ENCODE results near the gene HHIPL1. TPM values are rescaled to one million over a fixed set of nuclear protein-coding genes. Genes with fewer than 3 reads are reported as not detected.

HHIPL1 gene
- total and polyA plus RNA-seq, 2 donors (not counting 3 experiments of a cell fraction or from before 2014, with no cell fraction given) = 1.3 to 2.1 TPM

DNA sequence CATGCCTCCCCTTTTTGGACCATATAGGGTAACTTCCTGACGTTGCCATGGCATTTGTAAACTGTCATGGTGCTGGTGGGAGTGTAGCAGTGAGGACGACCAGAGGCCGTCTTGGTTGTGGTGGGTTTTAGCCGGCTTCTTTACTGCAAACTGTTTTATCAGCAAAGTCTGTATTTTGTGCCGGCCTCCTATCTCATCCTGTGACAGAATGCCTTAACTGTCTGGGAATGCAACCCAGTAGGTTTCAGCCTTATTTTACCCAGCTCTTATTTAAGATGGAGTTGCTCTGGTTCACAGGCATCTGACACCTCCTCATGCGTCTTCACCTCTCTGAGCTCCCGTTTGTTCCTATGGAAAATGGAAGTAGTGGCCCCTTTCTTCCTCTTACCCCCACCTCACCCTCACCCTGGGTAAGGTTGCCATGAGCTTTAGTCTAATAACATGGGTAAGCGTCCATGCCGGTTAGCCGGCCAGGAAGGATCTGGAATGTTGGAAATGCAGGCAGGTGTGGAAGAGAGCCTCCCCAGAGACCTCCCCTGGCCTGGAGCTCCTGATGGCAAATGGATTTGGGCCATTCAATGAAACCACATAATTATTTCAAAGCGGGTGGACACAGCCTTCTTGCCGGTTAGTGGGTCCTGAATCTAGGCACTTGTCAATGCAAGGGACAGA lies 18.6 kb downstream of the HHIPL1 start:
- FAIRE-seq = no peak
- H2AFZ ChIP-seq (ENCODE audit: low read depth, low read length) = no peak overlapping the region
- dilution Hi-C loops (cut with MboI; ENCODE audit: extremely low pct_ligation_motif_present, low sequenced_read_pairs) = no loop called here
- no peak for DNase-seq (ENCODE audit: low read depth, low spot score)
- H3K9me3 ChIP-seq (replicated peaks; ENCODE audit: control insufficient read depth, insufficient read depth, low read length) = no peaks in the 10 kb centered on the region
- TF ChIP-seq, protein P1, sequence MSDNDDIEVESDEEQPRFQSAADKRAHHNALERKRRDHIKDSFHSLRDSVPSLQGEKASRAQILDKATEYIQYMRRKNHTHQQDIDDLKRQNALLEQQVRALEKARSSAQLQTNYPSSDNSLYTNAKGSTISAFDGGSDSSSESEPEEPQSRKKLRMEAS (IDR thresholded peaks at IDR 0.05; ENCODE audit: insufficient read depth, insufficient read length) = no peak
- TF ChIP-seq, protein P2, sequence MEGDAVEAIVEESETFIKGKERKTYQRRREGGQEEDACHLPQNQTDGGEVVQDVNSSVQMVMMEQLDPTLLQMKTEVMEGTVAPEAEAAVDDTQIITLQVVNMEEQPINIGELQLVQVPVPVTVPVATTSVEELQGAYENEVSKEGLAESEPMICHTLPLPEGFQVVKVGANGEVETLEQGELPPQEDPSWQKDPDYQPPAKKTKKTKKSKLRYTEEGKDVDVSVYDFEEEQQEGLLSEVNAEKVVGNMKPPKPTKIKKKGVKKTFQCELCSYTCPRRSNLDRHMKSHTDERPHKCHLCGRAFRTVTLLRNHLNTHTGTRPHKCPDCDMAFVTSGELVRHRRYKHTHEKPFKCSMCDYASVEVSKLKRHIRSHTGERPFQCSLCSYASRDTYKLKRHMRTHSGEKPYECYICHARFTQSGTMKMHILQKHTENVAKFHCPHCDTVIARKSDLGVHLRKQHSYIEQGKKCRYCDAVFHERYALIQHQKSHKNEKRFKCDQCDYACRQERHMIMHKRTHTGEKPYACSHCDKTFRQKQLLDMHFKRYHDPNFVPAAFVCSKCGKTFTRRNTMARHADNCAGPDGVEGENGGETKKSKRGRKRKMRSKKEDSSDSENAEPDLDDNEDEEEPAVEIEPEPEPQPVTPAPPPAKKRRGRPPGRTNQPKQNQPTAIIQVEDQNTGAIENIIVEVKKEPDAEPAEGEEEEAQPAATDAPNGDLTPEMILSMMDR (IDR thresholded peaks at IDR 0.05; ENCODE audit: extremely low read depth in 1 of 2, insufficient read depth in 1 of 2, low read depth in 1 of 2, low read length in 2 of 2) = no peak
- TF ChIP-seq POLR2AphosphoS5 (IDR thresholded peaks at IDR 0.05; ENCODE audit: insufficient read depth, low read depth, low read length) (no peak), POLR2A (IDR thresholded peaks at IDR 0.05; ENCODE audit: low read depth, low read length) (no peak), GATA2 (IDR thresholded peaks at IDR 0.05; ENCODE audit: insufficient read depth, insufficient read length, low read depth, low read length) (no peak), EZH2 (IDR thresholded peaks at IDR 0.05; ENCODE audit: borderline replicate concordance, low read depth, low read length, severe bottlenecking) (no peak), JUN (IDR thresholded peaks at IDR 0.05; ENCODE audit: borderline replicate concordance, insufficient read depth, insufficient read length, low read depth) (no peak), MYC (IDR thresholded peaks at IDR 0.05; ENCODE audit: low read depth, low read length) (no peak), FOS (IDR thresholded peaks at IDR 0.05; ENCODE audit: borderline replicate concordance, insufficient read depth, low read length) (no peak)
- H3K79me2 ChIP-seq (ENCODE audit: control insufficient read depth, insufficient read depth, low read length) = no peaks in the 10 kb centered on the region
- no peak overlapping the region for H3K27ac ChIP-seq (ENCODE audit: insufficient read depth, low read depth, low read length)
- no peaks in the 10 kb centered on the region for H3K9me1 ChIP-seq (replicated peaks; ENCODE audit: control insufficient read depth, extremely low read depth, insufficient read depth, low read length)
- POLR2A ChIA-PET = no interaction called here
- H3K36me3 ChIP-seq (ENCODE audit: control insufficient read depth in 2 of 2, extremely low read depth in 1 of 2, insufficient read depth in 2 of 2, low read length in 2 of 2) = no peaks in the 10 kb centered on the region
- H3K4me2 ChIP-seq (ENCODE audit: insufficient read depth, low read length) = no peak overlapping the region
- H4K20me1 ChIP-seq (replicated peaks; ENCODE audit: control insufficient read depth, extremely low read depth, insufficient read depth, low read length) = no peaks in the 10 kb centered on the region
- intact Hi-C loops (cut with micrococcal nuclease) = no loop called here
- no TSS peak for BruUV-seq (replicated peaks)
- no peaks in the 10 kb centered on the region for H3K4me1 ChIP-seq (ENCODE audit: control insufficient read depth, extremely low read depth, insufficient read depth, low read length)
- no peak overlapping the region for H3K9ac ChIP-seq (replicated peaks; ENCODE audit: extremely low read depth, insufficient read depth, low read length)
- CTCF ChIA-PET = no interaction called here
- peaks cover 21 to 22% of the 10 kb centered on the region in 2 experiments for H3K27me3 ChIP-seq (ENCODE audit: control insufficient read depth in 2 of 2, insufficient read depth in 2 of 2, low read length in 2 of 2)
- H3K4me3 ChIP-seq (replicated peaks in 1 of 3; ENCODE audit: insufficient read depth in 1 of 3, low read depth in 1 of 3, low read length in 3 of 3) = no peak overlapping the region

Data from endothelial cell of umbilical vein (primary cell).